Measurements from ENCODE around the gene IWS1.
A peak's percentile ranks its signal among the peaks of the same experiment; 100 is the strongest.
"Not testable (repeated sequence)": the region's sequence is repeated elsewhere in the genome, so short reads cannot be mapped to it uniquely, and the experiment has no call there.

IWS1 gene

DNA sequence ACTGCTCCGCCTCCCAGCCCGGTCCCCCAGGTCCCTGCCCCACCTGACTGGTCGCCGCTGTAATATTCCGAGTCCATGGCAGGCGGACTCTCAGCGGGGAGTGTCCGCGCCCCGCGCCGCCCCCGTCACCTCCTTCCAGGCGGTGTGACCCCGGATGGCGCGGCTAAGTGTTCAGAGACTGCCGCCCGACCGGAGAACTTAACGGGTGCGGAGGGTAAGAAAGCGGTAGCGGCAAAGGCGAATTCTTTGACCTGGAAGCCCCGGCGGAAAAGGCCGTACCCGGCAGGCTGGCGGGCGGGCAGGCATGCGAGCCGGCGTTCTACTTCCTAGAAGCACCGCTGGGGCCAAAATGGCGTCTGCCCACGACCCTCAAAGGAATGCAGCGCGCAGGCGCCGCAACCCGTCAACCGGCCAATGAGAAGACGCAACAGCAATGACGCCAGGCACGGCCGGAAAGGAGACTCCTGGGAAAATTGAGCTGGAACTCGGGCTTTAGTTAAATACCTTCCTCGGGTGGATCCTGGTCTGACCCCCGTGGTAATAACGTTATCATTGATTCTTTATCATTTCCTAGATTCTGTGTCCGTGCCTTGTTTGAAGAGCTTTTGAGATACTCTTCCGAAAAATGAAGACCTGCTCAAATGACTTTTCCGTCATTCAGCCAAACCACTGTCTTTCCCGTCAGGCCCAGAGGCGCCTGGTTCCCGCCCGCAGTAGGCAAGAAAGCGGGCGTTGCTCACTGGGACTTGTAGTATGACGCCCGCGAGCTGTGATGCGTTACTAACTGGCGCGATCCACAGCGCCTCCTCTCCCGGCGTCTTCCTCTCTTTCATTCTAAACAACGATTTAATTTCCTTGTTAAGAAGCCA lies at the start of gene IWS1:
Gene IWS1 (minus strand): TSS at position 358 of the 869 bp plus-strand sequence. CDS start 281 bp downstream, at position 77.
- peak; percentile 94 to 95 for DNase-seq

DNA sequence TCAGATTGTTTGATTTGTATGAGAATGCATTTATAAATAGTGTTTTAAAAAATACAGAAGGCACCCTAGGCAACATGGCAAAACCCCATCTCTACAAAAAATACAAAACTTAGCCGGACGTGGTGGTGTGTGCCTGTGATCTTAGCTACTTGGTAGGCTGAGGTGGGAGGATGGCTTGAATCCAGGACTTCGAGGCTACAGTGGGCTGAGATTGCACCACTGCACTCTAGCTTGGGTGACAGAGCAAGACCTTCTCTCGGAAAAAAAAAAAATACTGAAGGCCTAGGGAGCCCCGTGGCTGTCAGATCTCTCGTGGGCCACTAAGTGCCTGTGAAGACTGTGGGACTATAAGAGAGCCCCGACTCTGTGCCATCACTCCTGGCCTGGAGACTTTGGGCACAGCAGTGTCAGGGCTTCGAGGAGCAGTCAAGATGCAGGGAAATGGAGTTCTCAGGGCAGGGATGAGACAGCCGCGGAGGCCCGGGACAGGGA lies 49.7 kb upstream of the IWS1 start:
- DNase-seq, result no peak

DNA sequence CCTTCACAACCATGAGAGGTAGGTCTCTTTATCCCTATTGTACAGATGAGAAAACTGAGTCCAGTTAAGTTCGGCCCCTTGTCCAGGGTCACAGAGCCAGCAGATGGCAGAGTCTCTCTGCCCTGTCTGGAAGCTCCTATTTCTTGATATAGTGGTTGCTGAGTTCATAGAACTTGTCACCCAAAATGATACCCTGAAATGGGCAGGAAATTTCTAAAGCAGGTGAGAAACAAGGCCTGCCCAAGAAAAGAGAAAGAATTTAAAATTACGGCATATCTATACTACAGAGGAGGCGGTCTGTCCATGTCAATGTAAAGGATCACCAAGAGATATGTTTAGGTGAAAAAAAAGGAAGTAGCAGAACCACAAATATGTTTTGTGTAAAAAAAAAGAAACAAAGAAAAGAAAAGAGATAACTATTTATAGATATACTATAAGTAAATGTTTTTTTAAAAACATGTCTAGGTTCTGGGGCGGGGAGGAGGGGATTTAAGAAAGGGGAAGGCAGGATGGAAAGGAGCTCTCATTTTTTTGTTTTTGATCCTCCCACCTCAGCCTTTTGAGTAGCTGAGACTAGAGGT lies 49.0 kb upstream of the IWS1 start:
- DNase-seq, result no peak

DNA sequence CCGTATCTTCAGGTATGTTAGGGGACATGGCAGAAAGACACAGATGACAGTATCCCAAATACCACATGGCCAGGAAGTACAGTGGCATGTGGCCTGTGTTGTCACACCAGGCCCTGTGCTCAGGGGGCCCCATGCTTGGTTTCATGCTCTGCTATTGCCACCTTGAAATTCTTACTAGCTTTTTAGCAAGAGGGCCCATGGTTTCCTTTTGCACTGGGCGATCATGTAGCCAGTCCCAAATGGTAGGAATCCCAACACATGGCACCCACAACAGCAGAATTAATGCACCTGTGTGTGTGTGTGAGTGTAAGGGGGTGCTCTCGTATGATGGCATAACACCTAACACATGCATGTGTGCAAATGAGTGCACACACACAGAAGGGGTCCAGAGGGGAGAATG lies 48.4 kb upstream of the IWS1 start:
- DNase-seq, result no peak

GRCh38 chr2:127573771-127574170 lies 47.5 kb upstream of the IWS1 start:
- no peak for DNase-seq

DNA sequence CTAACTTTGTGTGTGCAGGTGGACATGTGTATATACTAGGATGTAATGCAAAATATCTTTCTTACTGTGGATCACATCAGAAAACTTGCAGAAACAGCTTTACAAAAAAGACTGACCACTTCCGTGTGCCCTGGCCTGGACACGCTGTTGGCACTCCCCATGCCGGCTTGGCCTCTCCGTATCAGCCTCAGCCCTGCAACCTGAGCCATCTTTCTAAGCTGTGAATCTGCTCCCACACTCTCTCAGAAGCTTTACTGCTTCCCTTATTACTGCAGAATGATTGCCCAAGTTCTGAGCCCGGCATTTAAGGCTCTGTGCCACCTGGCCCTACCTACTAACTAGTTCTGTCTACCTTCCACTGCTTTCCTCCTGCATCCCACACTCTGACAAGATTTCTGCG lies 47.0 kb upstream of the IWS1 start:
- no peak for DNase-seq

DNA sequence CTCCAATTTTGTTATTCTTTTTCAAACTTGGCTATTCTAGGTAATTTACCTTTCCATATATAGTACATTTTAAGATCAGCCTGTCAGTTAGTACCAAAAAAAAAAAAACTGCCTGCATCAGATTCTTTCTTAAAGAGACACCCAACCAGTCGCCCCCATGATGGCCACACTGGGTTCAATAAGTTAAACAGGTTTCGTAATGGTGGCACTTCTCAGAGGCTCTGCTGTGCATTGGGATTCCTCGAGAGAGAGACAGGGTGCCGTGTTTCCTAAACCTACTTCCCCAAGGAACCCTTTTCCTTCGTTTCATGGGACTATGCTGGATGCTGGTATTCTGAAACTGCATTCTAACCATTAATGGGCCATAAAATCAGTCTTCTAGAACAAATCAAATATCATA lies 46.6 kb upstream of the IWS1 start:
- no peak for DNase-seq

DNA sequence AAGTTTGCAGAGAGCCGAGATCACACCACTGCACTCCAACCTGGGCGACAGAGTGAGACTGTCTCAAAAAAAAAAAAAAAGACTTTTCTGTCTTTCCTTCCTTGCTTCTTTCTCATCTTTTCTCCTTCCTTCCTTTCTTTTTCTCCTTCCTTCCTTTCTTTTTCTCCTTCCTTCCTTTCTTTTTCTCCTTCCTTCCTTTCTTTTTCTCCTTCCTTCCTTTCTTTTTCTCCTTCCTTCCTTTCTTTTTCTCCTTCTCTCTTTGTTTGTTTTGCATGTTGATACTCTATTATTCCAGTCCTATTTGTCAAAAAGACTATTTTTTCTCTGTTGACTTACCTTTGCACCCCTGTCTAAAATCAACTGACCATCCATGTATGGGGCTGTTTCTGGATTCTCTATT lies 46.1 kb upstream of the IWS1 start:
- not testable (repeated sequence) for DNase-seq

- DNase-seq, result no peak
Observed at GRCh38 chr2:127570282-127571250, 44.3 kb upstream of the IWS1 start.

DNA sequence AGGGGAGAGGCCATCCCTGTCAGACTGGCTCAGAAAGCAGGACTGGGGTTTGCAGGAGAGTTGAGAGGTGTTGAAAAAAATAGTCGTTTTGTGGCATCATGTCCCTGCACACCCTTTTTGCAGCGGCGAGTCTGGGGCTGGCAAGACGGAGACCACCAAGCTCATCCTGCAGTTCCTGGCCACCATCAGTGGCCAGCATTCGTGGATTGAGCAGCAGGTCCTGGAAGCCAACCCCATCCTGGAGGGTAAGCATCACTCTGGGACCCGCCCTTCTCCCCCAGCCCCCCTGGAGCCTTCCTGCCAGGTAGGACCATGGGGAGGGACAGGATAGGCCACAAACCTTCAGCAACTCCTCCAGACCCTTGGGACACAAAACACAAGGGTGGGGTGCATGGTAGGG lies 43.4 kb upstream of the IWS1 start:
- no peak for DNase-seq

DNA sequence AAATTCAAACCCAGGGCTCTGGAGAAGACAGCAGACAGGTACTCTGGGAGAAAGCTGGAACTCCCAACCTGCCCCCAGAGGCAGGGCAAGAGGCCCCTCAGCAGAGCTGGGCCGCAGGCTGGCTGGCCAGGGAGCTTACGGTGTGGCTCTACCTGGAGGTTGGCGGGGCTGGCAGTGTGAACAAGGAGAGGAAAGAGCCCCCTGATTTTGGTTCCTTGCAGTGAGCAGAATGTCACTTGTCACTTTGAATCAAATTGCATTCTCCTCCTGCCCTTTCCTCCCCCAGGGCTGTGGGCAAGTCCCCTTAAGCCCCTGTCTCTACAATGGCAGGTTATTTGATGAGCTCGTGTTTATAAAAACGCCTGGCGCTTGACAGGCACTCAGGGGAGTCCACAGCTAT lies 41.8 kb upstream of the IWS1 start:
- no peak for DNase-seq

- DNase-seq, result no peak
Observed at GRCh38 chr2:127567351-127567854, 41.1 kb upstream of the IWS1 start.

- DNase-seq, result no peak
Observed at GRCh38 chr2:127566576-127566975, 40.3 kb upstream of the IWS1 start.

- no peak for DNase-seq
Observed at GRCh38 chr2:127566139-127566417, 39.8 kb upstream of the IWS1 start.

DNA sequence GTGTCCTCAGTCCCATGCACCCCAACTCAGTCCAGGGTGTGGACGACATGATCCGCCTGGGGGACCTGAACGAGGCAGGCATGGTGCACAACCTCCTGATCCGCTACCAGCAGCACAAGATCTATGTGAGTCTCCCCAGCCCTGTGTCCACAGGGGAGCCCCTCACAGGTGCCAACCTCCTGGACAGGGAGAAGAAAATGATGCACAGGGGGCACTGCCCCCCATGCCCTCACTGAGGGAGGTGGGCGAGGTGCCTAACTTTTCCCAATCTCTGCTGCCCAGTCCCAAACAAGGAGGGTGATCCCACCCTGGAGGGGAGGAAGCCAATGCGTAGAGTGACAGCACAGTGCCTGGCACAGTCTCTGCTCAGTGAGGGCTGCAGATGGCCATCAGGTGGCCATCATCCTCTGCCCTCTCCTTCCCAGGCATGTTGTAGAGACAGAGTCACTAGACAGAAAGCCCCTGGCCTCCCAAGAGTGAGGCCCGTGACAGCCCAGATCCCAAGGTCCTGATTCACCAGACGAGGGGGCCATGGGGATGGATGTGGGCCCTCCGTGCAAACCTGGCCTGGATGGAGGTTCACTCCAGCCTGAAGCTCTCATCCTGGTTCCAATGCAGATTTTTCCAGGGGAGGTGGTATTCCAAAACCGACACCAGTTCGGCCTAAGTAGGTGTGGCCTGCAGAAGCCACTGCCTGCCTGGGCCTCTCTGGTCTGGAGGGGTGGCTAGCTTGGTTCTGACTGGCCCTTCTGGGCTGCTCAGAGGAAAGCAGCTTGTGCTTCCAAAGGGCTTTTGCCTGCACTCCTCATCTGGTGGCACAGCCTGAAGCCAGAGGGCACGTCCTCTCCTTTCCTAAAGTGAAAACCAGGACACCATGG lies 39.2 kb upstream of the IWS1 start:
- no peak for DNase-seq

DNA sequence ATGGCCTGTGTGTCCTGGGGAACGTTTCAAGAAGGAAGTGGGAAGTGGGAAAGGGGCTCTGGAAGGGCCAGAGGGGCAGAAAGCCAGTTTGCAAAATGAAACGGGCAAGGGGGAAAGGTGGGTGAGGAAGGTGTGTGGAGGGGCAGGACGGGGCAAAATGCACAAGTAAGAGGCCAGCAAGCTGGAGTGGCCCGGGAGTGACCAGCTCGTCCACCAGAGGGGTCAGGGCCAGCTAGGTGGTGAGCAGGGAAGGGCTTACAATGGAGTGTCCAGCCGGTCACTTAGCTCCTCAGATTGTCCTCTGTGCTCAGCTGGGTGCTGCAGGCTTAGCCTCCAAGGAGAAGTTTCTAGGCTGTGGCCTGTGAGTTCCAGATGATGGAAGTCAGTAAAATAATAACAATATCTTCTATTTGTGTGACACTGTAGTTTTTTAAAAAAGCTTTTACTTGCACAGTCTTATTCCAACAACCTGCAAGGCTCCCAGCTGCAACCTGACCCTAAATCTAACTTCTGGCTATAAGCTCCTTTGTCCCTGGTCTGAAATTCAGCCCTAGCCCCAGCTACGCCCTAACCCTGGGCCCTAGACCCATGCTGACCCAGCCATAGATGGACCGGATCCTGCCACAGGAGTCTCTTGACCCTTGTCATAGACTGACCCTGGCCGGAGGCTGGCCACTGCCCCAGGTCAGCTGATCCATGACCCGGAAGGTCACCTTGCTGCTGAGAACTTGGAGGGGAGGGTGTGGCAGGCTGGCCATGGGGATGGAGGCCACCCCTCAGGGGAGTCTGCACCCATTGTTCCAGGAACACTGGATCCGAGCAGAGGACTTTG lies 38.4 kb upstream of the IWS1 start:
- DNase-seq, result no peak

DNA sequence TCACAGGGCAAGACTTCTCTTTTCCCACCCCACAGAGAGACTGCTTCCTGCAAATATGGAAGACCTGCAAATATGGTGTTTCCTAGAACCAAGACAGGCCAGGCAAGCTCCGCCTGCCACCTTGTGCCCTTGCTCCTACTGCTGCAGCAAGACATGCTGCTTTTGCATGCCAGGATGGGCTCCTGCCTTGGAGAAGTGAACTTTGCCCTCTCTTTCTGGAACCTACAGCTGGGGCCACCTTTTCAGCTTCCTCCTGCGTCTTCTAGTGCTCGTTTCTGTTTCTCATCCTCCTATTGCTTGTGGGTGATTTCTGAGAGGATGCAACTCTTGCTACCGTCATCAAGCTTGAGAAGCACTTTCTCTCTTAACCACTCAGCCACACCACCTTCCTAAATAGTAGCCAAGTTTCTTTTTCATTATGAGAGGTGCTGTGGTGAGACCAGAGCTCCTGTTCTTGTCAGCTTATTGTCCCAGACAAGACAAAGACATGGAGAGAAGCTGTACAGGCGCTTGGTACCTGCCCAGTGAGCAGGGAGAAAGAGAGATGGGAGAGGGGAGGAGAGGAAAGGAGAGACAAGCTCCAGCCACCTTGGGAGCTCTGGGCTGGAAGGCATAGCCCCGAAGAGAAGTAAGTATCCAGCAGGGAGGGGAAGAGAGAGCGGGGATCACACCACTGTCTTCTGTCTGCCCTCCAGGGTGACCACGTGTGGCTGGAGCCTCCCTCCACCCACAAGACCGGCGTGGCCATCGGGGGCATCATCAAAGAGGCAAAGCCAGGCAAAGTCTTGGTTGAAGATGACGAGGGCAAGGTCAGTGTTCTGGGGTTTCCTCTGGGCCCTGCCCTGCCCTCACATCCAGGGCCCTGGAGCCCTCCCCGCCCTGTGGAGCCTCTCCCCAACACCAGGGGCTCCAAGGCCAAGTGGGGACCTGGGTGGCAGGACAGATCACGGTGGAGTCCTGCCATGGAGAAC lies 37.5 kb upstream of the IWS1 start:
- DNase-seq, result no peak

DNA sequence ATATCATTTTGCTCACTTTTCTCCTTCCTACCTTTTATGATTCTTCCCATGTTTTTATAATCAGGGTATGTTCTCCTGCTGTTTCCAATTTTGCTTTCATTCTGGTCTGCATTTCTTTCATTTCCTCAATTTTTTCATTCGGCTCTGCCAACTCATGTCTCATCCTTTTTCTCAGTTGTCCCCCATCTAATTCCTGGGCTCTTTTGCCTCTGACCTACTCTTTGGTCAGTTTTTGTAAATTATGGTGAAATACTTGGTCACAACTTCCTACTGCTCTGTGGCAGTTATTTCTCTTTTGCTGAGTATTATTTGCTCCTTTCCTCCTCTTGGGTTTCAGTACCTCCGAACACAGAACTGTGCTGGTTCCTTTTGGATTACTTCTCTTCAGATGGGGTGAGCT lies 36.6 kb upstream of the IWS1 start:
- DNase-seq, result no peak

DNA sequence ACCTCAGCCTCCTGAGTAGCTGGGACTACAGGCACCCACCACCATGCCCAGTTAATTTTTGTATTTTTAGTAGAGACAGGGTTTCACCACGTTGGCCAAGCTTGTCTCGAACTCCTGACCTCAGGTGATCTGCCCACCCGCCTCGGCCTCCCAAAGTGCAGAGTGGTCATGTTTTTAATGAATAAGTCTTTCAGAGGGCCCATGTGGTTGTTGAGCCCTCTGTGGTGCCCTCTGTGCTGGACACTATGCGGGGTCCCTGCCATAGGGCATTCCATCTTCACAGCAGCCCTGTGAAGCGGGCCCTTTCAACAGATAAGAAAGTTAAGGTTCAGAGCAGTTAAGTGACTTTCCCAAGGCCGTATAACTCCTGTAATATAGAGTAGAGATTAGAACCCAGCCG lies 35.1 kb upstream of the IWS1 start:
- DNase-seq, result no peak

- no peak for DNase-seq
Observed at GRCh38 chr2:127560931-127561280, 34.6 kb upstream of the IWS1 start.
